H1 (cell line): ENCODE measurements around the gene KRT9.

Experiments used
- POLR2A ChIP-seq, 2 experiments: IDR thresholded peaks; 1 replicate in 1 of 2; 2 replicates in 1 of 2; pipeline ENCODE4 v1.6.1; 2011; ENCODE audit warnings: low read depth in 2 of 2, low read length in 2 of 2, mild to moderate bottlenecking in 2 of 2; ENCODE audit errors: control extremely low read depth in 1 of 2
- RAD21 ChIP-seq, 2 experiments: IDR thresholded peaks in 1 of 2; conservative IDR thresholded peaks in 1 of 2; 2 replicates each; pipeline ENCODE4 v1.6.1; 2011; ENCODE audit warnings: low read depth in 2 of 2, low read length in 2 of 2, improper control_type of control experiment in 1 of 2, inconsistent platforms in 1 of 2, mild to moderate bottlenecking in 1 of 2, moderate library complexity in 1 of 2
- RNF2 ChIP-seq: fragments of 200-900, 300-1000 bp; sonication (generic); IDR thresholded peaks from 2 replicates; pipeline ENCODE4 v1.7.1; 2016; ENCODE audit warnings: borderline replicate concordance, low read depth, mild to moderate bottlenecking, antibody characterized with exemption, low read length; ENCODE audit not compliant: poor library complexity, severe bottlenecking; ENCODE audit errors: missing control alignments
- TAF1 ChIP-seq: IDR thresholded peaks from 2 replicates; pipeline ENCODE4 v1.6.1; 2011; ENCODE audit warnings: mild to moderate bottlenecking, low read depth, low read length
- TCF12 ChIP-seq: IDR thresholded peaks from 2 replicates; pipeline ENCODE4 v1.6.1; 2011; ENCODE audit warnings: low read depth, mild to moderate bottlenecking, low read length
- TF ChIP-seq, protein P1 (sequence below): IDR thresholded peaks from 2 replicates; pipeline ENCODE4 v1.6.1; 2012; ENCODE audit warnings: inconsistent platforms
- TF ChIP-seq, protein P2 (sequence below), 3 experiments: IDR thresholded peaks; 1 replicate in 2 of 3; 2 replicates in 1 of 3; pipeline versions ENCODE4 v1.5.1 to v1.6.1; 2011; ENCODE audit warnings: low read length in 3 of 3, mild to moderate bottlenecking in 3 of 3, inconsistent platforms in 2 of 3, low read depth in 1 of 3, moderate library complexity in 1 of 3; ENCODE audit not compliant: insufficient read depth in 1 of 3; ENCODE audit errors: control extremely low read depth in 1 of 3
- TF ChIP-seq, protein P3 (sequence below): IDR thresholded peaks from 2 replicates; pipeline ENCODE4 v1.6.1; 2011; ENCODE audit warnings: low read depth, mild to moderate bottlenecking, low read length; ENCODE audit not compliant: insufficient read depth

DNA sequence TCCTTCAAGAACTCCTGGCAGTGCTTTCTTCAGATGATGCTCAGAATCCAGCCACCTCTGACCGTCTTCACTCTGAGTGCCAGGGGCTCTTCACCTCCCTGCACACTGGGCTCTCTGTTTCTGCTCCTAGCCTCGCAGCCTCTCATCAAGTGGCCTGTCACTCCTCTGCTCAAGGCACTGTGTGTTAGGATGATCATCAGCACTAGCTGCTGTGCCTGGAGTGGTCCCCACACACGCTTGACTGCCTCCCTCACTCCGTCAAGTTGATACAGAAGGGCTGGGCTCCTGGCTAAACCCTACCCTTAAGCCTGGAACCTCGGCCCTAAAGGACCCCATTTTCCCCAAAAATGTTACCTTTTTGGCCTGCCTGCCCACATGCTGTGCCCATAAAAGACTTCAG lies 15.6 kb downstream of the KRT9 start:
- TF ChIP-seq, protein P1, sequence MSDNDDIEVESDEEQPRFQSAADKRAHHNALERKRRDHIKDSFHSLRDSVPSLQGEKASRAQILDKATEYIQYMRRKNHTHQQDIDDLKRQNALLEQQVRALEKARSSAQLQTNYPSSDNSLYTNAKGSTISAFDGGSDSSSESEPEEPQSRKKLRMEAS, result no peak
- TF ChIP-seq TAF1, result no peak
- no peak for TF ChIP-seq TCF12
- TF ChIP-seq, protein P2, sequence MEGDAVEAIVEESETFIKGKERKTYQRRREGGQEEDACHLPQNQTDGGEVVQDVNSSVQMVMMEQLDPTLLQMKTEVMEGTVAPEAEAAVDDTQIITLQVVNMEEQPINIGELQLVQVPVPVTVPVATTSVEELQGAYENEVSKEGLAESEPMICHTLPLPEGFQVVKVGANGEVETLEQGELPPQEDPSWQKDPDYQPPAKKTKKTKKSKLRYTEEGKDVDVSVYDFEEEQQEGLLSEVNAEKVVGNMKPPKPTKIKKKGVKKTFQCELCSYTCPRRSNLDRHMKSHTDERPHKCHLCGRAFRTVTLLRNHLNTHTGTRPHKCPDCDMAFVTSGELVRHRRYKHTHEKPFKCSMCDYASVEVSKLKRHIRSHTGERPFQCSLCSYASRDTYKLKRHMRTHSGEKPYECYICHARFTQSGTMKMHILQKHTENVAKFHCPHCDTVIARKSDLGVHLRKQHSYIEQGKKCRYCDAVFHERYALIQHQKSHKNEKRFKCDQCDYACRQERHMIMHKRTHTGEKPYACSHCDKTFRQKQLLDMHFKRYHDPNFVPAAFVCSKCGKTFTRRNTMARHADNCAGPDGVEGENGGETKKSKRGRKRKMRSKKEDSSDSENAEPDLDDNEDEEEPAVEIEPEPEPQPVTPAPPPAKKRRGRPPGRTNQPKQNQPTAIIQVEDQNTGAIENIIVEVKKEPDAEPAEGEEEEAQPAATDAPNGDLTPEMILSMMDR (IDR thresholded peaks at IDR 0.05; ENCODE audit: control extremely low read depth in 1 of 3, insufficient read depth in 1 of 3, low read depth in 1 of 3, low read length in 3 of 3), result no peak
- TF ChIP-seq, protein P3, sequence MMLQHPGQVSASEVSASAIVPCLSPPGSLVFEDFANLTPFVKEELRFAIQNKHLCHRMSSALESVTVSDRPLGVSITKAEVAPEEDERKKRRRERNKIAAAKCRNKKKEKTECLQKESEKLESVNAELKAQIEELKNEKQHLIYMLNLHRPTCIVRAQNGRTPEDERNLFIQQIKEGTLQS, result no peak
- no peak for TF ChIP-seq POLR2A (IDR thresholded peaks at IDR 0.05; ENCODE audit: control extremely low read depth in 1 of 2, low read depth in 2 of 2, low read length in 2 of 2)
- no peak for TF ChIP-seq RAD21 (IDR thresholded peaks at IDR 0.05 in 1 of 2, conservative IDR thresholded peaks at IDR 0.05 in 1 of 2; ENCODE audit: low read depth in 2 of 2, low read length in 2 of 2)
- TF ChIP-seq RNF2, result no peak
